HepG2 (cell line): ENCODE results near the gene PARP6. TPM values are rescaled to one million over a fixed set of nuclear protein-coding genes. Genes with fewer than 3 reads are reported as not detected.
A peak's percentile ranks its signal among the peaks of the same experiment; 100 is the strongest.

Source experiments
- ATAC-seq: fragments of 200-7000 bp; cut with Tn5 transposase; 3 replicates; pipeline ENCODE4 v1.9.1; 2020; ENCODE audit warnings: mild to moderate bottlenecking, moderate library complexity
- BruUV-seq: library from RNA; stranded (reverse); fragments of 400-500 nt; replicated peaks from 2 replicates; lab custom pipeline; 2021; lab: Mats Ljungman, UMichigan
- CTCF ChIA-PET: fragments of 300-600 bp; formaldehyde crosslinking; extraction: SDS; loops from one replicate; lab custom pipeline; 2021; ENCODE audit warnings: low total read pairs, inconsistent platforms, low intra/inter-chr PET ratio; lab: Yijun Ruan, JAX
- POLR2A ChIA-PET: fragments of 350-600 bp; sonication (Branson Sonifier 250); formaldehyde crosslinking; loops from one replicate; lab custom pipeline; 2020; ENCODE audit warnings: antibody characterized with exemption, inconsistent platforms; lab: Yijun Ruan, JAX
- DNase-seq: peaks from one replicate; pipeline ENCODE4 v3.0.0-alpha.2; 2015; ENCODE audit warnings: low spot score
- FAIRE-seq: peaks from 3 replicates; lab custom pipeline; 2011; peaks lifted over from hg19 to GRCh38; lab: Jason Lieb, UNC
- H2AFZ ChIP-seq: one replicate; pipeline ENCODE4 v1.6.1; 2011; ENCODE audit warnings: low read length, inconsistent platforms
- H3K27ac ChIP-seq: fragments of 300-600 bp; 3 replicates; pipeline ENCODE4 v1.8.0; 2011; ENCODE audit warnings: mixed run types, mild to moderate bottlenecking, mixed read lengths, low read length, inconsistent platforms; ENCODE audit not compliant: insufficient read depth; ENCODE audit errors: extremely low read length
- H3K27me3 ChIP-seq, 2 experiments: fragments of 200-600 bp in 1 of 2; 2 replicates in 1 of 2; 3 replicates in 1 of 2; pipeline versions ENCODE4 v1.6.0 to v1.8.0; 2011; ENCODE audit warnings: low read length in 2 of 2, mild to moderate bottlenecking in 2 of 2, moderate library complexity in 2 of 2, inconsistent platforms in 1 of 2; ENCODE audit not compliant: insufficient read depth in 2 of 2, control insufficient read depth in 1 of 2
- H3K36me3 ChIP-seq, 2 experiments: fragments of 200-600 bp in 1 of 2; replicated peaks in 1 of 2; 2 replicates in 1 of 2; 3 replicates in 1 of 2; pipeline versions ENCODE4 v1.5.1 to v1.8.0; 2011; ENCODE audit warnings: low read length in 2 of 2, inconsistent platforms in 1 of 2; ENCODE audit not compliant: insufficient read depth in 2 of 2, control insufficient read depth in 1 of 2
- H3K4me1 ChIP-seq: 2 replicates; pipeline ENCODE4 v1.5.1; 2012; ENCODE audit warnings: low read length, inconsistent platforms; ENCODE audit not compliant: insufficient read depth
- H3K4me2 ChIP-seq: 2 replicates; pipeline ENCODE4 v1.6.0; 2011; ENCODE audit warnings: low read depth, low read length, inconsistent platforms
- H3K4me3 ChIP-seq, 3 experiments: fragments of 200-600 bp in 1 of 3; sonication (generic), shearing (Covaris generic) in 1 of 3; replicated peaks in 1 of 3; 2 replicates each; pipeline ENCODE4 v1.5.1; 2011 to 2016; ENCODE audit warnings: low read length in 3 of 3, inconsistent platforms in 2 of 3, low read depth in 2 of 3, mild to moderate bottlenecking in 2 of 3, control low read depth in 1 of 3, mixed read lengths in 1 of 3; ENCODE audit not compliant: insufficient read depth in 1 of 3
- H3K79me2 ChIP-seq: one replicate; pipeline ENCODE4 v1.6.1; 2011; ENCODE audit warnings: low read length, inconsistent platforms; ENCODE audit not compliant: insufficient read depth
- H3K9ac ChIP-seq: 2 replicates; pipeline ENCODE4 v1.6.0; 2011; ENCODE audit warnings: mild to moderate bottlenecking, low read depth, low read length, inconsistent platforms; ENCODE audit not compliant: insufficient read depth
- H3K9me3 ChIP-seq: 2 replicates; pipeline ENCODE4 v1.5.1; 2012; ENCODE audit warnings: mild to moderate bottlenecking, low read length
- H4K20me1 ChIP-seq: 2 replicates; pipeline ENCODE4 v1.6.0; 2011; ENCODE audit warnings: inconsistent platforms, mild to moderate bottlenecking, low read length, moderate library complexity; ENCODE audit not compliant: insufficient read depth
- ARID4A ChIP-seq: sonication (generic); formaldehyde crosslinking; IDR thresholded peaks from 2 replicates; pipeline ENCODE4 v1.5.0; 2020; ENCODE audit warnings: mild to moderate bottlenecking, missing genetic modification reagents, borderline replicate concordance
- CEBPB ChIP-seq: IDR thresholded peaks from 2 replicates; pipeline ENCODE4 v1.6.1; 2011; ENCODE audit warnings: low read depth, low read length, improper control_type of control experiment, borderline replicate concordance
- FOXO1 ChIP-seq: sonication (generic); formaldehyde crosslinking; IDR thresholded peaks from 2 replicates; pipeline ENCODE4 v1.4.0; 2020; ENCODE audit warnings: missing genetic modification reagents
- HES4 ChIP-seq: sonication (generic); formaldehyde crosslinking; IDR thresholded peaks from 2 replicates; pipeline ENCODE4 v1.9.0; 2021; ENCODE audit warnings: mild to moderate bottlenecking, missing genetic modification reagents, borderline replicate concordance
- MBNL3 ChIP-seq: fragments of 250-450 bp; sonication (Bioruptor Pico); conservative IDR thresholded peaks from 2 replicates; pipeline ENCODE4 v1.8.0; 2022; ENCODE audit warnings: mild to moderate bottlenecking, inconsistent platforms
- PBX3 ChIP-seq: sonication (generic); formaldehyde crosslinking; IDR thresholded peaks from 2 replicates; pipeline ENCODE4 v1.8.1; 2023; ENCODE audit warnings: missing genetic modification reagents, inconsistent platforms, borderline replicate concordance
- POLR2AphosphoS2 ChIP-seq: IDR thresholded peaks from 2 replicates; pipeline ENCODE4 v1.6.1; 2011; ENCODE audit warnings: low read depth, low read length, improper control_type of control experiment
- SAP130 ChIP-seq: IDR thresholded peaks from 2 replicates; pipeline ENCODE4 v1.6.1; 2016; ENCODE audit warnings: low read depth
- TOPORS ChIP-seq: sonication (generic); formaldehyde crosslinking; IDR thresholded peaks from 2 replicates; pipeline ENCODE4 v1.8.0; 2023; ENCODE audit warnings: mild to moderate bottlenecking, missing genetic modification reagents
- ZNF235 ChIP-seq: sonication (generic); formaldehyde crosslinking; IDR thresholded peaks from 2 replicates; pipeline ENCODE4 v1.8.1; 2023; ENCODE audit warnings: mild to moderate bottlenecking, missing genetic modification reagents, borderline replicate concordance
- ZNF414 ChIP-seq: sonication (generic); formaldehyde crosslinking; IDR thresholded peaks from 2 replicates; pipeline ENCODE4 v1.5.0; 2020; ENCODE audit warnings: missing genetic modification reagents
- WGBS: methylation state at CpG from one replicate; pipeline ENCODE4 v1.1.6; 2017; ENCODE audit warnings: low lambda C conversion rate; 5-methylcytosine and 5-hydroxymethylcytosine counted together
- in situ Hi-C: cut with HindIII; loops from 2 replicates; pipeline ENCODE4 v1.10.0; 2017; ENCODE audit warnings: low pct_unique_long_range_greater_than_20kb; ENCODE audit not compliant: extremely low pct_ligation_motif_present
- intact Hi-C: fragments of 100-400 bp; cut with micrococcal nuclease; formaldehyde crosslinking; loops from one replicate; pipeline ENCODE4 v1.10.0; 2022; ENCODE audit not compliant: unreplicated experiment
- polyA plus RNA-seq, 8 experiments: library from polyadenylated mRNA; depleted of rRNA in 3 of 8; stranded (reverse) in 7 of 8; unstranded in 1 of 8; fragments of >200 nt; fragmentation: Illumina TruSeq in 4 of 8; extraction: Trizol in 4 of 8; gene quantifications; 2 replicates each; pipeline versions ENCODE4 v1.2.1 to v1.2.3, GENCODE V29; 2011 to 2016; ENCODE audit warnings: low read depth in 4 of 8, missing spikeins in 1 of 8, mixed read lengths in 1 of 8; ENCODE audit not compliant: insufficient read depth in 1 of 8
- total RNA-seq, 5 experiments: library from RNA; depleted of rRNA; stranded (reverse); fragments of >200 nt; fragmentation: Illumina TruSeq; extraction: Trizol; gene quantifications; 2 replicates each; pipeline ENCODE4 v1.2.3, GENCODE V29; 2016; ENCODE audit warnings: low read depth in 1 of 5

Gene PARP6
- total and polyA plus RNA-seq, 2 of the 13 experiments (the other 11 are each of a cell fraction or from before 2014, with no cell fraction given) = 0.22 to 0.87 TPM

- ATAC-seq = no peak
- Histone ChIP-seq H3K27ac (no peak overlapping the region), H3K4me1 (no peaks in the 10 kb centered on the region), H3K4me3 (no peak overlapping the region), H3K4me2 (no peak overlapping the region), H3K27me3 (peaks cover 0 to 5% of the 10 kb centered on the region in 2 experiments; a peak in 2 of 5 replicates), H3K9ac (no peak overlapping the region), H3K79me2 (no peaks in the 10 kb centered on the region), H3K9me3 (no peaks in the 10 kb centered on the region), H3K36me3 (no peaks in the 10 kb centered on the region), H4K20me1 (no peaks in the 10 kb centered on the region), H2AFZ (no peak overlapping the region)
- CTCF ChIA-PET = no interaction called here
- no peak for FAIRE-seq
- in situ Hi-C loops (no loop called here), intact Hi-C loops (no loop called here)
- TF ChIP-seq CEBPB (peak; percentile 62; the same call in 1 of the 2 replicates), PBX3 (no peak)
- no TSS peak for BruUV-seq
- POLR2A ChIA-PET = no interaction called here
- DNase-seq = no peak
- WGBS = 72% methylated on average over 10 of the region's 10 CpGs
These were observed 19.6 kb downstream of the PARP6 start for GRCh38 chr15:72252663-72253299.

DNA sequence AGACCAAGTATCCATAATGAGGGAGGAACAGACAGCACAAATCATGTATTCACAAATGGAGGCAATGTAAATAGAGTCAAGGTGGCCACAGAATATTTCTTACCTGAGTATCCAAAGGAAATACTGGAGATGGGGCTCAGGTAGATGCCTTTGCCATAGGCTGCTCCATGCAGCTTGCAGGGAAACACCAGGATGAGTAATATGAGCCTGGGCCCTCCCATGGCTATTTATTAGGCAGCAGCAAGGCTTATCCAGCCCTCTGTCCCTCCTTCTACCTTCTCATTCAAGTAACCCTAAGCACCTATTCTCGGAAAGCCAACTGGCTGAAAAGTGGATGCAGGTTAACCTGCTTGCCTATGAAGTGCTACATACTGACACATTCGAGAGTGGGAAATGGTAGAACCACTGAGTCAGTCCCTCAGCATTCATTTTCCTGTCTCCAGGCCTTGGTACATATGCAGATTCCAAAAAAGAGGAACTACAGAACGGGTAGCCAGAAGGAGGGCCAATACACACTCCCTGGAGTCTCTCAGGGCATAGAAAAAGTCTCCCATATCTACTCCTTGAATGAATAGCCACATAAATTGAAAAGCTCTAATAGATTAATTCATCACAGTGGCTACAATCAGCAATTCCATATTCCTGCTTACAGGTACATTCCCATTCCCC, 23.1 kb downstream of the PARP6 start:
- ATAC-seq (no peak), FAIRE-seq (no peak), DNase-seq (no peak)
- no peak overlapping the region for H3K4me3 ChIP-seq
- CTCF ChIA-PET = no interaction called here
- no peak overlapping the region for H3K27ac ChIP-seq
- POLR2A ChIA-PET = no interaction called here
- 29% methylated on average over 3 of the region's 3 CpGs for WGBS
- H3K9ac ChIP-seq = no peak overlapping the region
- no peaks in the 10 kb centered on the region for H3K36me3 ChIP-seq
- BruUV-seq = no TSS peak
- no peaks in the 10 kb centered on the region for H3K9me3 ChIP-seq
- in situ Hi-C loops (no loop called here), intact Hi-C loops (no loop called here)
- H2AFZ ChIP-seq = no peak overlapping the region
- H4K20me1 ChIP-seq = no peaks in the 10 kb centered on the region
- H3K79me2 ChIP-seq = no peaks in the 10 kb centered on the region
- H3K4me2 ChIP-seq = no peak overlapping the region
- H3K4me1 ChIP-seq = no peaks in the 10 kb centered on the region
- peaks cover 0 to 5% of the 10 kb centered on the region in 2 experiments; a peak in 2 of 5 replicates for H3K27me3 ChIP-seq
- TF ChIP-seq HES4 (CRISPR knock-in tag) (no peak), ZNF235 (CRISPR knock-in tag) (no peak), POLR2AphosphoS2 (no peak), ZNF414 (CRISPR knock-in tag) (no peak), TOPORS (no peak), MBNL3 (CRISPR knock-in tag) (no peak), ARID4A (no peak), FOXO1 (CRISPR knock-in tag) (no peak), SAP130 (CRISPR knock-in tag) (no peak)
